Fibroblast of lung (primary cell): ENCODE measurements around the gene NXPE2. TPM values are rescaled to one million over a fixed set of nuclear protein-coding genes. Genes with fewer than 3 reads are reported as not detected.
A peak's percentile ranks its signal among the peaks of the same experiment; 100 is the strongest.
"Not testable (repeated sequence)": the region's sequence is repeated elsewhere in the genome, so short reads cannot be mapped to it uniquely, and the experiment has no call there.

Experiments
- DNase-seq, 2 donors: peaks; one replicate each; pipeline versions ENCODE4 v3.0.0 to v3.0.0-alpha.2; 2010; ENCODE audit warnings: low read depth in 2 of 2
- H2AFZ ChIP-seq: 2 replicates; pipeline ENCODE4 v1.5.1; 2012; ENCODE audit warnings: low read length, control low read depth, inconsistent platforms
- H3K27ac ChIP-seq: 2 replicates; pipeline ENCODE4 v1.5.1; 2011; ENCODE audit warnings: low read length, control low read depth; ENCODE audit not compliant: insufficient read depth
- H3K27me3 ChIP-seq: 2 replicates; pipeline ENCODE4 v1.5.1; 2011; ENCODE audit warnings: mild to moderate bottlenecking, low read length; ENCODE audit not compliant: control insufficient read depth, insufficient read depth
- H3K36me3 ChIP-seq: 2 replicates; pipeline ENCODE4 v1.5.1; 2011; ENCODE audit warnings: low read length; ENCODE audit not compliant: control insufficient read depth, insufficient read depth
- H3K4me1 ChIP-seq: 2 replicates; pipeline ENCODE4 v1.5.1; 2011; ENCODE audit warnings: low read length; ENCODE audit not compliant: control insufficient read depth, insufficient read depth; ENCODE audit errors: extremely low read depth
- H3K4me2 ChIP-seq: 2 replicates; pipeline ENCODE4 v1.5.1; 2011; ENCODE audit warnings: low read length, control low read depth; ENCODE audit not compliant: insufficient read depth; ENCODE audit errors: extremely low read depth
- H3K4me3 ChIP-seq, 4 experiments: fragments of 200-600 bp in 1 of 4; sonication (generic) in 1 of 4; replicated peaks in 1 of 4; 2 replicates each; pipeline ENCODE4 v1.5.1; 2011 to 2016; ENCODE audit warnings: low read length in 4 of 4, low read depth in 3 of 4, mild to moderate bottlenecking in 3 of 4, control low read depth in 2 of 4, inconsistent platforms in 1 of 4, mixed read lengths in 1 of 4; ENCODE audit not compliant: insufficient read depth in 1 of 4; ENCODE audit errors: control extremely low read depth in 1 of 4
- H3K79me2 ChIP-seq: 2 replicates; pipeline ENCODE4 v1.5.1; 2012; ENCODE audit warnings: mild to moderate bottlenecking, low read length, inconsistent platforms; ENCODE audit not compliant: control insufficient read depth, insufficient read depth
- H3K9ac ChIP-seq: 2 replicates; pipeline ENCODE4 v1.5.1; 2011; ENCODE audit warnings: mild to moderate bottlenecking, low read length, control low read depth; ENCODE audit not compliant: insufficient read depth
- H3K9me3 ChIP-seq: 2 replicates; pipeline ENCODE4 v1.5.1; 2012; ENCODE audit warnings: low read depth, low read length; ENCODE audit not compliant: control insufficient read depth, insufficient read depth
- H4K20me1 ChIP-seq: 2 replicates; pipeline ENCODE4 v1.5.1; 2011; ENCODE audit warnings: low read length; ENCODE audit not compliant: control insufficient read depth, insufficient read depth; ENCODE audit errors: extremely low read depth
- EZH2 ChIP-seq: IDR thresholded peaks from 2 replicates; pipeline ENCODE4 v1.5.1; 2012; ENCODE audit warnings: low read length, control low read depth, mild to moderate bottlenecking; ENCODE audit errors: missing control alignments
- polyA minus RNA-seq: library from RNA; depleted of rRNA, polyadenylated mRNA; stranded (reverse); fragments of >200 nt; gene quantifications from 2 replicates; pipeline ENCODE4 v1.2.3, GENCODE V29; 2011; ENCODE audit warnings: low replicate concordance
- polyA plus RNA-seq, 2 donors: library from polyadenylated mRNA; depleted of rRNA in 1 of 2; stranded (reverse) in 1 of 2; unstranded in 1 of 2; fragments of >200 nt; gene quantifications; 2 replicates each; pipeline ENCODE4 v1.2.1, GENCODE V29; 2011 to 2012; ENCODE audit warnings: missing spikeins in 1 of 2
- total RNA-seq: library from RNA; depleted of rRNA; stranded (reverse); fragments of >200 nt; gene quantifications from 2 replicates; pipeline ENCODE4 v1.2.1, GENCODE V29; 2014
- TF ChIP-seq, protein P1 (sequence below), 2 donors: IDR thresholded peaks in 1 of 2; conservative IDR thresholded peaks in 1 of 2; 1 replicate in 1 of 2; 2 replicates in 1 of 2; pipeline ENCODE4 v1.5.1; 2011 to 2012; ENCODE audit warnings: low read length in 2 of 2, control low read depth in 1 of 2, inconsistent platforms in 1 of 2, low read depth in 1 of 2, mild to moderate bottlenecking in 1 of 2

The NXPE2 gene
- total RNA-seq = under 0.01 TPM in 1 of 2 replicates, not detected in the other
- not detected in 2 replicates for polyA plus RNA-seq
- not detected in 2 replicates for polyA plus RNA-seq (2012)
- polyA minus RNA-seq = not detected in 2 replicates

GRCh38 chr11:114678125-114679036 is at the start of gene NXPE2:
TSS of gene NXPE2 (plus strand) at chr11:114678527. CDS start at chr11:114678576, 49 bp downstream.
- Histone ChIP-seq H3K4me3 (no peak within 1 kb of the TSS), H3K4me1 (no peaks in the 10 kb centered on the region), H3K4me2 (no peak within 1 kb of the TSS), H2AFZ (no peak within 1 kb of the TSS), H3K9ac (no peak within 1 kb of the TSS), H3K27me3 (no peaks in the 10 kb centered on the region), H3K9me3 (no peaks in the 10 kb centered on the region), H4K20me1 (no peaks in the 10 kb centered on the region), H3K79me2 (no peaks in the 10 kb centered on the region), H3K36me3 (no peaks in the 10 kb centered on the region), H3K27ac (no peak within 1 kb of the TSS)
- TF ChIP-seq, protein P1, sequence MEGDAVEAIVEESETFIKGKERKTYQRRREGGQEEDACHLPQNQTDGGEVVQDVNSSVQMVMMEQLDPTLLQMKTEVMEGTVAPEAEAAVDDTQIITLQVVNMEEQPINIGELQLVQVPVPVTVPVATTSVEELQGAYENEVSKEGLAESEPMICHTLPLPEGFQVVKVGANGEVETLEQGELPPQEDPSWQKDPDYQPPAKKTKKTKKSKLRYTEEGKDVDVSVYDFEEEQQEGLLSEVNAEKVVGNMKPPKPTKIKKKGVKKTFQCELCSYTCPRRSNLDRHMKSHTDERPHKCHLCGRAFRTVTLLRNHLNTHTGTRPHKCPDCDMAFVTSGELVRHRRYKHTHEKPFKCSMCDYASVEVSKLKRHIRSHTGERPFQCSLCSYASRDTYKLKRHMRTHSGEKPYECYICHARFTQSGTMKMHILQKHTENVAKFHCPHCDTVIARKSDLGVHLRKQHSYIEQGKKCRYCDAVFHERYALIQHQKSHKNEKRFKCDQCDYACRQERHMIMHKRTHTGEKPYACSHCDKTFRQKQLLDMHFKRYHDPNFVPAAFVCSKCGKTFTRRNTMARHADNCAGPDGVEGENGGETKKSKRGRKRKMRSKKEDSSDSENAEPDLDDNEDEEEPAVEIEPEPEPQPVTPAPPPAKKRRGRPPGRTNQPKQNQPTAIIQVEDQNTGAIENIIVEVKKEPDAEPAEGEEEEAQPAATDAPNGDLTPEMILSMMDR (conservative IDR thresholded peaks at IDR 0.05 in 1 of 2, IDR thresholded peaks at IDR 0.05 in 1 of 2; ENCODE audit: low read depth in 1 of 2, low read length in 2 of 2) = no peak
- TF ChIP-seq EZH2 = no peak
- peak in 1 of 2 donors; percentile 86 for DNase-seq

DNA sequence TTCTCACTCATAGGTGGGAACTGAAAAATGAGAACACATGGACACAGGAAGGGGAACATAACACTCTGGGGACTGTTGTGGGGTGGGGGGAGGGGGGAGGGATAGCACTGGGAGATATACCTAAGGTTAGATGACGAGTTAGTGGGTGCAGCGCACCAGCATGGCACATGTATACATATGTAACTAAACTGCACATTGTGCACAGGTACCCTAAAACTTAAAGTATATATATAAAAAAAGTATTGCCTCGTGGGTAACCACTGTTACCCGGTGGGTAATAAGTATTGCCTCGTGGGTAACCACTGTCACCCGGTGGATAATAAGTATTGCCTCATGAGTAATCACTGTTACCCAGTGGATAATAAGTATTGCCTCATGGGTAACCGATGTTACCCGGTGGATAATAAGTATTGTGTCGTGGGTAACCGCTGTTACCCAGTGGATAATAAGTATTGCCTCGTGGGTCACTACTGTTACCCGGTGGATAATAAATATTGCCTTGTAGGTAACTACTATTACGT is 46.8 kb upstream of the NXPE2 start:
- H3K27ac ChIP-seq, H2AFZ ChIP-seq, H3K27me3 ChIP-seq: not testable (repeated sequence)

DNA sequence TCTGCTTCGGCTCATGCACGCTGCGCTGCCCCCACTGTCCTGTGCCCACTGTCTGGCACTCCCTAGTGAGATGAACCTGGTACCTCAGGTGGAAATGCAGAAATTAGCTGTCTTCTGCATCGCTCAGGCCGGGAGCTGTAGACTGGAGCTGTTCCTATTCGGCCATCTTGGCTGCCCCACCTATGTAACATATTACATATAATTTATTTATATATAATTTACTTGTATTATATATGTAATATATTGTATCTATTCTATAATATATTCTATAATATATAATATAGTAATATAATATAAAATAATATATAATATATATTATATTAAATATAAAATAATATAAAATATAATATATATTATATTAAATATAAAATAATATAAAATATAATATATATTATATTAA is 38.9 kb upstream of the NXPE2 start:
- not testable (repeated sequence) for H3K4me3 ChIP-seq, H3K4me2 ChIP-seq, H2AFZ ChIP-seq, DNase-seq, H3K9ac ChIP-seq, H3K9me3 ChIP-seq, H4K20me1 ChIP-seq, H3K27ac ChIP-seq, H3K27me3 ChIP-seq, H3K4me1 ChIP-seq, H3K36me3 ChIP-seq, H3K79me2 ChIP-seq

More for the DNA sequence above, 46.8 kb upstream of the NXPE2 start:
- not testable (repeated sequence) for H4K20me1 ChIP-seq, H3K9ac ChIP-seq, H3K79me2 ChIP-seq, H3K9me3 ChIP-seq, H3K36me3 ChIP-seq, DNase-seq, H3K4me3 ChIP-seq, H3K4me2 ChIP-seq, H3K4me1 ChIP-seq

- no peaks in the 10 kb centered on the region for H3K4me1 ChIP-seq
- no peaks in the 10 kb centered on the region for H3K27me3 ChIP-seq
- no peaks in the 10 kb centered on the region for H3K36me3 ChIP-seq
- H3K79me2 ChIP-seq = no peaks in the 10 kb centered on the region
- no peak overlapping the region for H3K4me3 ChIP-seq
- no peak for DNase-seq
- H4K20me1 ChIP-seq = no peaks in the 10 kb centered on the region
- TF ChIP-seq, protein P1 (conservative IDR thresholded peaks at IDR 0.05 in 1 of 2, IDR thresholded peaks at IDR 0.05 in 1 of 2; ENCODE audit: low read depth in 1 of 2, low read length in 2 of 2) = no peak
- no peak for TF ChIP-seq EZH2
- H2AFZ ChIP-seq = no peak overlapping the region
- no peak overlapping the region for H3K9ac ChIP-seq
- H3K27ac ChIP-seq = no peak overlapping the region
- no peak overlapping the region for H3K4me2 ChIP-seq
- no peaks in the 10 kb centered on the region for H3K9me3 ChIP-seq
Observed at GRCh38 chr11:114650661-114651060, 27.7 kb upstream of the NXPE2 start.
